Fibroblast of mammary gland (primary cell): ENCODE results near the gene ADAMTS2.

Experiments
- DNase-seq: peaks from one replicate; pipeline ENCODE4 v3.0.0-alpha.2; 2010; ENCODE audit warnings: low read depth
- H3K4me3 ChIP-seq: 2 replicates; pipeline ENCODE4 v1.5.1; 2011; ENCODE audit warnings: low read depth, mild to moderate bottlenecking, low read length, moderate library complexity; ENCODE audit not compliant: control insufficient read depth
- CTCF ChIP-seq: conservative IDR thresholded peaks from 2 replicates; pipeline ENCODE4 v1.5.1; 2011; ENCODE audit warnings: low read depth, low read length, inconsistent platforms; ENCODE audit not compliant: control insufficient read depth, insufficient read depth

ADAMTS2 gene

DNA sequence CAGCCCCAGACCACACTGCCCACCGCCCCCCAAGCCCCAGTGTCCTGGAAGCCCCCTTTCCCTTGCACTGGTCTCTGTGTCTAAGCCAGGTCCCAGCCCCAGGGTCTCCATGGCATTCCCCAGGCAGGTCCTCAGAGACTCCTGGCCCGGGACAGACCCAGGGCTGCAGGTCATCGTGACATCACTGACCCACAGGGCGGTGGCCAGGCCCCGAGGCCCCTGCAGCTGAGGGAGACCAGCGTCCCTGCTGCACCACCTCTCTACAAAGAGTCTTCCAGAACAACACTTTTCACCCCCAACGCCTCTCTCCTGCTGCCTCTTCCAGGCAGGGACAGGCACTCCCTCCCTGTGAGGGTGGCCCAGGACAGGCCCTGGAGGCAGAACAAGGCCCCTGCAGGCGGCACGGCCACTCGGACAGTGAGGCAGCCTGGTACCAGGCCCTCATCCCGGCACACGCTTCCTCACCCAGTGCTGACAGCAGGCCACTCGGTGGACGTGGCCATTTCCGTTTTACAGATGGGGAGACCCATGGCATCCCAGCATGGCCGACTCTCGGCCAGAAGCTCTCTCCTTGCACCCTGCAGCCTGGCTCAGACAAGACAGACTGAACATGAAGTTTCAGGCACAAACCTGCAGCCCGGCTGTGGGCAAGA is 136.4 kb downstream of the ADAMTS2 start:
- no peak for TF ChIP-seq CTCF
- H3K4me3 ChIP-seq = no peak overlapping the region
- no peak for DNase-seq

DNA sequence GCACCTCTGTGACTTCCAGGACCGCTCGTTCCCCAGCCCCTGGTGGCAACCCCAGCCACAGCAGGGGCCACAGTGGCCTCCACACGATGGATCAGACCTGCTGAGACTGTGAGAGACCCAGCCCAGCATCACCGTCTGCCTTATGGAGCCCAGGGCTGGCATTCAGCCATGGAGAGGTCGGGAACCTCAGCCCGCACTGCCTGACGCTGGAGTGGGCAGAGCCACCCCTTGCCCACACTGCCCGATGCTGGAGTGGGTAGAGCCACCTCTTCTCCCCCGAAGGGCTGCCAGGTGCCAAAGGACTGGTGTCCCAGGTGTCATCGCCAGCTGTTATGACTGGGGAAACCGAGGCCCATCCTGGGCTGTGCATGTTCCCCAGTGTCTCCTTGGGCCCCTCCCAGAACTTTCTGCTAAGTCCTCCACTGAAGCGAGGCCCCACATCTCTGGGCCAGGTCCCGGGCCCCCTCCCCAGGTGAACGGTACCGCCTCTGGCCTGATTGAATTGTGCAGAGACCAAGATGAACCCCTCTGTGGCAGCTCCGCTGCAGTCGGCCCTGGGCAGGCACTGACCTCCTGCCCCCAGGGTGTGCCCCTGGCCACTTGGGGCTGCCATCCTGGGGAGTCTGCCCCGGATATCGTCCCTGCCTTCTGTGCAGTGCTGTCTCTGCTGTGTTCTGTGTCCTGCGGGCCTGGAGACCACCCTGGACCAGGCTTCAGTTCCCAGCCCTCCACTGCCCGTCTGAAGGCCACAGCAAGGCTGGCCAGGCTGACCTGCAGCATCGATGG is 137.1 kb downstream of the ADAMTS2 start:
- no peak overlapping the region for H3K4me3 ChIP-seq
- no peak for DNase-seq
- TF ChIP-seq CTCF = no peak

- no peak for DNase-seq
- no peak for TF ChIP-seq CTCF
- H3K4me3 ChIP-seq = no peak overlapping the region
Observed at GRCh38 chr5:179207470-179207869, 137.8 kb downstream of the ADAMTS2 start.

GRCh38 chr5:179206366-179206765 is 138.9 kb downstream of the ADAMTS2 start:
- DNase-seq = no peak
- H3K4me3 ChIP-seq = no peak overlapping the region
- TF ChIP-seq CTCF = no peak

DNA sequence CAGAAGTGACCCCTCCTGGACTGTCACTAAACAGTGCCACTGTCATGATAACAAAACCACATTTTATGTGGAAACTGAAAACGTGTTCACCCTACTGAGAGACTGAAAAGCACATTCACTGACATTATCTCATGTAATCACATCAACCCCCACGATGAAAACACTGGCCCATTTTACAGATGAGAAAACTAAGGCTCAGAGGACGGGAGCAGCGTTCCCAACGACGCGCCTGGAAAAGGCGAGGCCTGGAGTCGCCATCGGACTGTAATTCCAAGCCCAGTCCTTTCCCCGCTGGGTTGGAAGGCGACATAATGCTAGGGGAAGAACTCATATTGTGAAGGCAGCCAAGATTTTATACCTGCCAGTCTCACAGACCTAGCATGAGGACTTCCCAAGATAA is 140.0 kb downstream of the ADAMTS2 start:
- no peak for DNase-seq
- no peak for TF ChIP-seq CTCF

GRCh38 chr5:179204572-179204971 is 140.7 kb downstream of the ADAMTS2 start:
- DNase-seq = no peak
- no peak for TF ChIP-seq CTCF
- H3K4me3 ChIP-seq = no peak overlapping the region

More for the DNA sequence above, 140.0 kb downstream of the ADAMTS2 start:
- no peak overlapping the region for H3K4me3 ChIP-seq
